Epithelial cell of prostate (primary cell): Measurements from ENCODE around the gene BICRAL.
"Not testable (repeated sequence)": the region's sequence is repeated elsewhere in the genome, so short reads cannot be mapped to it uniquely, and the experiment has no call there.

ENCODE experiments used
- DNase-seq: peaks from one replicate; pipeline ENCODE4 v3.0.0-alpha.2; 2011; ENCODE audit warnings: low read depth, low spot score
- H3K27ac ChIP-seq: fragments of 450-650 bp; 2 replicates; pipeline ENCODE4 v1.5.1; 2017; ENCODE audit warnings: mild to moderate bottlenecking

The BICRAL gene, protein sequence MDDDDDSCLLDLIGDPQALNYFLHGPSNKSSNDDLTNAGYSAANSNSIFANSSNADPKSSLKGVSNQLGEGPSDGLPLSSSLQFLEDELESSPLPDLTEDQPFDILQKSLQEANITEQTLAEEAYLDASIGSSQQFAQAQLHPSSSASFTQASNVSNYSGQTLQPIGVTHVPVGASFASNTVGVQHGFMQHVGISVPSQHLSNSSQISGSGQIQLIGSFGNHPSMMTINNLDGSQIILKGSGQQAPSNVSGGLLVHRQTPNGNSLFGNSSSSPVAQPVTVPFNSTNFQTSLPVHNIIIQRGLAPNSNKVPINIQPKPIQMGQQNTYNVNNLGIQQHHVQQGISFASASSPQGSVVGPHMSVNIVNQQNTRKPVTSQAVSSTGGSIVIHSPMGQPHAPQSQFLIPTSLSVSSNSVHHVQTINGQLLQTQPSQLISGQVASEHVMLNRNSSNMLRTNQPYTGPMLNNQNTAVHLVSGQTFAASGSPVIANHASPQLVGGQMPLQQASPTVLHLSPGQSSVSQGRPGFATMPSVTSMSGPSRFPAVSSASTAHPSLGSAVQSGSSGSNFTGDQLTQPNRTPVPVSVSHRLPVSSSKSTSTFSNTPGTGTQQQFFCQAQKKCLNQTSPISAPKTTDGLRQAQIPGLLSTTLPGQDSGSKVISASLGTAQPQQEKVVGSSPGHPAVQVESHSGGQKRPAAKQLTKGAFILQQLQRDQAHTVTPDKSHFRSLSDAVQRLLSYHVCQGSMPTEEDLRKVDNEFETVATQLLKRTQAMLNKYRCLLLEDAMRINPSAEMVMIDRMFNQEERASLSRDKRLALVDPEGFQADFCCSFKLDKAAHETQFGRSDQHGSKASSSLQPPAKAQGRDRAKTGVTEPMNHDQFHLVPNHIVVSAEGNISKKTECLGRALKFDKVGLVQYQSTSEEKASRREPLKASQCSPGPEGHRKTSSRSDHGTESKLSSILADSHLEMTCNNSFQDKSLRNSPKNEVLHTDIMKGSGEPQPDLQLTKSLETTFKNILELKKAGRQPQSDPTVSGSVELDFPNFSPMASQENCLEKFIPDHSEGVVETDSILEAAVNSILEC

DNA sequence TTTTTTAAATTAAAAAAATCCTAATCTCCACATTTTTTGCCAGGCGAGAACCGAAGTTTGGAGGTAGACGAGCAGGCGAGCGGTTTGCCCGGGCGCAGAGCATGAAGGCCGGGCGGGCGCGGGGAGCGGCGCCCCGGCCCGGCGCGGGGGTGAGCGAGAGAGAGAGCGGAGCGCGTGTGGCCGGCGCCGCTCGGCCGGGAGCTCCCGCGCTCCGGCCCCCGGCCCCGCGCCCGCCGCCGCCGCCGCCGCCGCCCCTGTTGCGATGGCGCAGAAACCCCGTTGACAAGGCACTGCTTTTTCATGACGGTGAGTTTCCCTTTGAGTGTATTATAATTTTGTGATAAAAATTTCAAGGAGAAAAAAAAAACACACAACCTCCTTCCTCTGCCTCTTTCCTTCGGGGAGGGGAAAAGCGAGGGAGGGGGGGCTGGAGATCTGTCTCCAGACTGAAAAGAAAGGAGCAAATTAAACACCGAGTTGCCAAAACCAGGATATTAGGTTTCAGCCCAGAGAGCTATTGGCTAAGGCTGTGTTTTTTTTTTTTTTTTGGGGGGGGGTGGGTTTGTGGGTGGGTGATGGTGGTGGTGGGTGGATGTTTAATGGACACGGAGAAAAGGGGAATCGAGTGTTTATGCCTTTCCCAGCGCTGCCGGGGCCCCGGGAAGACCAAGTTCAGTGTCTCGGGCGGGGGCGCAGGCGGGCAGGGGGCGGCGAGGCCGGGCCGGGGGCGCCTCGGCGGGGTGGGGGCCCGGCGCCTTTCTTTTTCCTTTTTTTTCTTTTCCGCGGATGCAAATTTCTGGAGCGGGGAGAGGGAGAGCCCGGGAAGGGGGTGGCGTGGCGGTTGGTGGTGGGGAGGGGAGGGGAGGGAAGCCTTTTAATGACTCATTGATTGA is at the start of gene BICRAL:
BICRAL (plus strand) TSS at position 257 of the 893 bp plus-strand sequence. CDS start 39,971 bp downstream, outside the sequence.
- H3K27ac ChIP-seq = peak within 1 kb of the TSS; percentile 91
- no peak for DNase-seq

DNA sequence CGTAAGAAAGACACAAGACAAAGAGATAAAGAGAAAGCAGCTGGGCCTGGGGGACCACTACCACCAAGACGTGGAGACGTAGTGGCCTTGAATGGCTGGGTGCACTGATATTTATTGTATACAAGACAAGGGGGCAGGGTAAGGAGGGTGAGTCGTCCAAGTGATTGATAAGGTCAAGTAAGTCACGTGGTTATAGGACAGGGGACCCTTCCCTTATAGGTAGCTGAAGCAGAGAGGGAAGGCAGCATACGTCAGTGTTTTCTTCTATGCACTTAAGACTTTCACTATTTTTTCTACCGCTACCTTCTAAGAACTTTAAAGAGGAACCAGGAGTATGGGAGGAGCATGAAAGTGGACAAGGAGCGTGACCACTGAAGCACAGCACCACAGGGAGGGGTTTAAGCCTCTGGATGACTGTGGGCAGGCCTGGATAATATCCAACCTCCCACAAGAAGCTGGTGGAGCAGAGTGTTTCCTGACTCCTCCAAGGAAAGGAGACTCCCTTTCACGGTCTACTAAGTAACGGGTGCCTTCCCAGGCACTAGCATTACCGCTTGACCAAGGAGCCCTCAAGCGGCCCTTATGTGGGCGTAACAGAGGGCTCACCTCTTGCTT is 47.9 kb upstream of the BICRAL start:
- DNase-seq, H3K27ac ChIP-seq: not testable (repeated sequence)

DNA sequence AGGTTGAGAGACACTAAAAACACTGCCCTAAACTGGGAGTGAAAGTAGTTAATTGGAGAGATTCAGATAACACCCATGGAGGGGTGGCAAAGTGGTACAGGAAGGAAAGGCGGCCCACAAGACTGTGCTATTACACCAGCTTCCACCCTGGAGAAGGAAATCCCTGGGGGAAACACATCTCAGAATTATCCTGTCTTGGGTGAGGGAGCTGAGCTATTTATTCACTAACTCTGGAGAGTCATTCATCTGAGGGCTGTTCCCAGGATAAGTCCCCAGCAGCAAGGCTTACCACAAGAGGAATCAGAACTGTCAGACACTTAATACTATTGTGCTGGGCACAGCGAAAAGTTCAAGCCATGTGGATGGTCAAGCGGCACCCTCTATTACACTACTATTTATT is 45.9 kb upstream of the BICRAL start:
- no peak for DNase-seq
- H3K27ac ChIP-seq = no peak overlapping the region

DNA sequence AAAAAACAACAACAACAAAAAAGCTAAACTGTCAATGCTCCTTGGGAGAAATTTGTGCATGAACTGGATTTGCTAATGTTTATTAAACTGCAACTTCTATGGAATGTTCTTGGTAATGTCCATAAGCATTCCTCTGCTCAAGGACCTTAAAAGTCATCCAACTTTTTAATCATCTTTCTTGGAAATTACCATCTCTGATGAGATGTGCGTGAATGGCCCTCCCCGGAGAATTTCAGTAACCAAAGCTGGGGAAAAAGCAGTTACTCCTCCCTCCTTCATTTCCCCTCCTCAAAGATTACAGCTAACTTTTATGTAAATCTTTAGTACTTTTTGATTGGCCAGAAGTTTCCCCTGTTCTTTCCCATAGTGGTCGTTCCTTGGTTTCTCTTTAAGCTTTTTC is 41.1 kb upstream of the BICRAL start:
- H3K27ac ChIP-seq = no peak overlapping the region
- DNase-seq = no peak

DNA sequence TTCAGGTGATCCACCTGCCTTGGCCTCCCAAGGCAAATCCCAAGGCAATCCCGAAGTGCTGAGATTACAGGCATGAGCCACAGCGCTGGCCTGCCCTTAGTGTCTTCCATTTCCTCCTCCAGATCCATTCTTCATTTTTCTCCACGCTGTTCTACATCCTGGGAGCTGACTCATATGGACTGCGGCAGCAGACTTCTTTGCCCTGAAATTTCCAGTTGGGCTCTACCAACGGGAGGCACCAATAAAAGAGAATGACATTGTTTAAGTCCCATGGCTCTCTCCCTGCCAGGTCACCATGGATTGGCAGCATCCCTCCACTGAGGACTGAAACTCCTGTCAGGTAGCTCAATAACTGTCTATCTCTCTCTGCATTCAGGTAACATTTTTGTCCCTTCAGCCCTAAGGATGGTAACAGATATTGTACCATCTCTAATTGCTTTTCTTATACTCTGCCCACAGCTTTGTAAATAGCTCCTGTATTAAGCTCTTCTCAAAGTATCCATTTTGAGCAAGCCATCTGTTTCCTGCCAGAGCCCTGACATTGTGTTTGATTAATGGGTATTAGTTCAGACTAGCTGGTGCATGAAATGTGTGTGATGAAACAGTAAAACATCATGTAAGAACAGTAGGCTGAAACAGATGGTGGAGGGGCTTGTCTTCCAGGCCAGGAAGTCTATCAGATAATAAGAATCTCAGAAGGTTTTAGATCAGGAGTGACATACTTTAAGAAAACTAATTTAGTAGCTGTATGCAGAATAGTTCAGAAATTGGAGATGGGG is 39.5 kb upstream of the BICRAL start:
- peak overlapping the region; percentile 89 for H3K27ac ChIP-seq
- DNase-seq = peak; percentile 56

DNA sequence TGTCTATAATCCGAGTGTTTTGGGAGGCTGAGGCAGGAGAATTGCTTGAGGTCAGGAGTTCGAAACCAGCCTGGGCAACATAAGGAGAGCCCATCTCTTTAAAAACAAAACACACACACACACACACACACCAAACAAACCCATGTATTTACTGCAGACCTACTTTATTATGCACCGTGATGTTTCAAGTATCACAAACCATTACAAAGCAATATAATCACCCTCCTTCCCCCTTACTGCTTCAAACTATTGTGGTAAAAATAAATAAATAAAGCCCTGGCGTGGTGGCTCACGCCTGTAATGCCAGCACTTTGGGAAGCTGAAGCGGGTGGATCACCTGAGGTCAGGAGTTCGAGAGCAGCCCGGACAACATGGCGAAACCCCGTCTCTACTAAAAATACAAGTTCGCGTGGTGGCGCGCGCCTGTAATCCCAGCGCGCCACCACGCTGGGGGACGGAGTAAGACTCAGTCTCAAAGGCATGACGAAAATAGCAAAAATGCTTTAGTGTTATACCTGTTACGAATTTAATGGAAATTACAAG is 37.4 kb upstream of the BICRAL start:
- peak overlapping the region; percentile 91 for H3K27ac ChIP-seq
- DNase-seq = no peak

DNA sequence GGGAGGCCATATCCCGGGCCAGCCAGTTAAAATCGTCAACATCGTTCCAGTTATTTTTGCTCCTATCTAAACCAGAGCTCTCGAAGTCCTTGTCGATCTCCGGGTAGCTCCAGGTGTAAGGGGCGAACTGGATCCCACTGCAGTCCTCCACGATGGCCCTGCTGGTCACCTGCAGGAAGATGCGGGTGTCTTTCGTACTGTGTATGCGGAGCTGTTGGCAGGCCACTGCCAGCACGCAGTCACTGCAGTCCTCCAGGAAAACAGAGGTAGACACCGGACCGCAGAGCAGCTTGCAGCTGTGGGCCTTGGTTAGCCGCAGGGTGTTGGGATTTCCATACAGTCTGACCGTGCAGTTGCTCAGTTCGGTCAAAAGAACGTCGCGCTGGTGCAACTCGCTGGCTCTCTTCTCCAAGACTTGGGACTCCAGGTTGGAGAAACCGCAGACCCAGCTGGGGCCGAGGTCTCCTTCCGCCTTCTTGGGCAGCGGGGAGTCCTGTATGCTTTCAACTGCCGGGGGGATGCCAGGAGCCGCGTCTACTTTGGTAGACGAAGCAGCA is 36.7 kb upstream of the BICRAL start:
- DNase-seq = no peak
- peak overlapping the region; percentile 91 for H3K27ac ChIP-seq

DNA sequence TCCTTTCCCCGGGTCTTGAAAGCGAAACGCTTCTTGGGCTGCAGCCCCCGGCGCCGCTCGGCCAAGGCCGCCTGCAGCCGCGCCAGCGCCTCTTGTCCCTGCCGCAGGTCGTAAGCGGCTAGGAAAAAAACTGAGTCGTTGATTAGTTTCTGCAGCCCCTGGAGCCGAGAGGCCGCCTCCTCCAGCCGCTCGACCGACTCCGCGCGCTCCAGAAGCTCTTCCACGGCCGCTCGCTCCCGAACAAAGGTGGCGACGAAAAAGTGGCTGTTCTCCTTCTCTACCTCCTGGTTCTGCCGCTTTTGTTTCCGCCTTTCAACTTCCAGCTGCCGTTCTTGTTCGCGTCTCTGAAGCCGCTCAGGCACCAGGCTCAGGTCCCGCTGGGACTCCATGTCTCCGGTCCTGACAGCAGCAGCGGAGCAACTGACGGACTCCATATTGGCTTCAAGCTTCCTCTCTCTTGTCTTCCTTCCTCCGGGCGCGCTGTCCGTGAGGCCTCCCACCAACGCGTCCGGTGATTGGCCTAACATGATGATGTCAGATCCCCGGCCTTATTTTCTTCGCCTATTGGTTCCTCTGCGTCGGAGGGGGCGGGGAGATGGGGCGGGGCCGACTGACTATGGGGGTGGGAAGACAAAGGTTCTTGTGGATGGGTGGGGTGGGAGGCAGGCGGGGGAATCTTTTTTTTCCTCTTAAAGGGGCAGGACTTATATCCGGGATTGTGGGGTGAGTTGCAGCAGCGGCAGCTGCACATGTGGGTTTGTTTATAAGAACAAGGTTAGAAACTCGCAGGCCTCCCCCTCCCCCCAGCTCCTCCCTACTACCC is 36.0 kb upstream of the BICRAL start, which contains the start of gene TBCC:
TBCC (minus strand) TSS at position 464 of the 823 bp plus-strand sequence; CDS start at position 434, 30 bp downstream.
- peak within 1 kb of the TSS; percentile 91 for H3K27ac ChIP-seq
- DNase-seq = peak; percentile 96

DNA sequence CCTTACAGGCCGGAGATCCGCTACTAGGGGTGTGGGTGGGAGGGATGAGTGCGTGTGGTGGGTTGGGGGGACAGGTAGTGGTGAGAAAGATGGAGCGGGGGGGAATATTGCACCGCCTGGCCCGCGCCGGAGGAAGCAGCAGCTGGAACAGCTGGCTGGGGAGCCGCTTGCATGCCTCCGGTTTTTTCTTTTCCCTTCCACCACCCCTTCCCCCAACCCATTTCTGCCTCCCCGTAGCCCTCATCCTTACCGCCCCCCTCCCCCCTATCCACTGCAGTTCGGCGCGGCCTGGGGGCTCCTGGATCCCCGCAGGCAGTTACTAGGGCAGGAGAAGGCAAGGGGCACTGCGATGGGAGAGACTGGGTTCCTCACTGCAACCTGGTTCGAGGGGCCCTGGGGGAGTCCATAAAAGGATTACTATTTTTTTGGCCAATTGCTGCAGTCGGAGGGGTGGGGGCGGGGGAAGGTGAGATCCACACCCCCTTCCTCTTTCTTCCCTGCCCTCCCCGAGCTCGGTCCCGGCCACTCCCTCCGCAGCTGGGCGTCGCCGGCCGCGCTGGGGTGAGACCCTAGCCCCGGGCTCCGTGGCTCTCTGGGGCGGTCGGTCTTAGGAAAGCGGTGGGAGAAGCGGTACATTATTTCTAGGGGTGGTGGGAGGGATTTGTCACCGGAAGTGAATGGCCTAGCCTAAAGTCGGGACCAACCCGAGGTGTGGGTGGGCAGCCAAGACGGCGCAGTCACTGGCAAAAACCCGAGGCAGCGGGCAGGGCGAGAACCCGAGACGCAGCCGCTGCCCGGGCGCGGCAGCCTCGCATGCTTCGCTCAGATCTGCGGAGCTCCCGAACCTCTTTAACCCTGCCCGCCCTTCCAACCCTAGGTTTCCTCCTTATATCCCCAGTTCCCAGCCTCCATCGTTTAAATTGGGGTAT is 35.1 kb upstream of the BICRAL start:
- no peak for DNase-seq
- peak overlapping the region; percentile 91 for H3K27ac ChIP-seq

DNA sequence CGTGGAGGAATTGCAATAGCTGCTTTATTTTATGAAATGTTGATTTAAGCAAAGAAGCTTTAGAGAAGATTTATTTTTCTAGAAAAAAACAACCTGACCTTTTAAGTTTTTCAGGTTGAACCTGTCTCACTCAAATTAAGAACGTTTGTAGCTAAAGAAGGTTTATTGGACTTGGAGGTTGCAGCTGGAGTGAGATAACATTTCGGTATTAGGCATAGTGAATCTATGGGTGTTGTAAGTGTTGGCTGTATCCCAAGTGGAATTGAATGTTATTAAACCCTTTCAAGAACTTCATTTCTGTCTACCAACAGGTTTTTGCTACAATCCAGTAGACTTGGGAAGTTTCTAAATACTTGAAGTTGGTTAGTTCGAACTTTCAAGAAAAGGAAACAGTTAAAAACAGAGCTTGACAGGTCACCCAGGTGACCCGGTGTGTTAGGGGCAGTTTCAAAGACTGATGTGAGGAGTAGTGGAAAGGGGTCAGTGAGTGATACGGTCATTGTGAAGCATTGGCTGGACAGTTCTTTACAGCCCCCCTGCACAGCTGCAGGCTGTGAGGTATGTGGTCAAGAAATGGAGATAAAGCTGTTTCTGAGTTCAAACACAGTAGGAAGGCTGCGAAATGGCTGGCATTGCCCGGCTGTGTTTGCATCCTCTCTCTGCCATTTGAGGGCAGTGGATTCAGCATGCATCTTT is 33.5 kb upstream of the BICRAL start:
- no peak for DNase-seq
- H3K27ac ChIP-seq = no peak overlapping the region

DNA sequence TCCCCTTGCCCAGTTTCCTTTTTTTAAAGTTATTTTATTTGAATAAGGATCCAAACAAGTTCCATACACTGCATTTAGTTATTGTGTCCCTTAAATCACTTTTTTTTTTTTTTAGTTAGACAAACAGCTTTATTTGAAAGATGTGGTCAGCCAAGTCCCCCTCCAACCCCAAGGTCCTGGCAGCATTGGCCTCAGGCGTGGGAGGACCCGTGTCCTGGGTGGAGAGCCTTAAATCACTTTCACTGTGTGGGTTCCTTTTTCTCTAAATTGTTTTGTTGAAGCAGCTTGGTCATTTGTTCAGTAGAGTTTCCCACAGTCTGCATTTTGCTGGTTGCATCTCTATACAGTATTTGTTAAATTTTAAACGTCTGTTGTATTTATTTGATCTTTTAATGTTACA is 30.8 kb upstream of the BICRAL start:
- DNase-seq = no peak

DNA sequence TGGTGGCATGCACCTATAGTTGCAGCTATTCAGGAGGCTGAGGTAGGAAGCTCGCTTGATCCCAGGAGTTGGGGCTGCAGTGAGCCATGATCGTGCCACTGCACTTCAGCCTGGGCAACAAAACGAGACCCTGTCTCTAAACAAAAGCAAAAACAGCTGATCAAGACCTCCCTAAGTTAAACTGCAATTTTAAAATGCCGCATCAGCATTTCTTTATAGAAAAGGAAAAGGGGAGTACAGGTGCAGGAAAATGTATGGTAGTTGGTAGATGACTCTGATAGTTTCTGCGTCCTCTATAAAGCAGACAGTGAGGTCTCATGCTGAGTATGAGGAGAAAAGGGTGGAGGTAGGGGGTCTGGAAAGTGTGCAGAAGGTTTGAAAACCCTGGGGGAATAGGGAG is 27.1 kb upstream of the BICRAL start:
- DNase-seq = no peak
- no peak overlapping the region for H3K27ac ChIP-seq

More for the DNA sequence above, 30.8 kb upstream of the BICRAL start:
- no peak overlapping the region for H3K27ac ChIP-seq

DNA sequence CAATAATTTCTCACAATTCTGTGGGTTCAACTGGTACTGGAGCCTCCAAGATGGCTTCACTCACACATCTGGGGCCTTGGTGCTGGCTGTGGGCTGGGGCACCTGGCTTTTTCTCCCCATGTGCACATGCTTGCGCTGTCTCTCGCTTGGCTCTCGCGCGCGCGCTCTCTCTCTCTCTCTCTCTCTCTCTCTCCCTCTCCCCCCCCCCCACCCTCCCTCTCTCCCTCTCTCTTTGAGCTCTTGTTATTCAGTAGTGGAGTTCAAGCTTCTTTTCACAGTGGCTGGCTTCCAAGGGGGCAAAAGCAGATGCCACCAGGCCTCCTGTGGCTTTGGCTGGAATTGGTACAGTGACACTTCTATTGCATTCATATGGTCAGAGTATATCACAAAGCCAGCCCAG is 25.1 kb upstream of the BICRAL start:
- H3K27ac ChIP-seq = no peak overlapping the region

DNA sequence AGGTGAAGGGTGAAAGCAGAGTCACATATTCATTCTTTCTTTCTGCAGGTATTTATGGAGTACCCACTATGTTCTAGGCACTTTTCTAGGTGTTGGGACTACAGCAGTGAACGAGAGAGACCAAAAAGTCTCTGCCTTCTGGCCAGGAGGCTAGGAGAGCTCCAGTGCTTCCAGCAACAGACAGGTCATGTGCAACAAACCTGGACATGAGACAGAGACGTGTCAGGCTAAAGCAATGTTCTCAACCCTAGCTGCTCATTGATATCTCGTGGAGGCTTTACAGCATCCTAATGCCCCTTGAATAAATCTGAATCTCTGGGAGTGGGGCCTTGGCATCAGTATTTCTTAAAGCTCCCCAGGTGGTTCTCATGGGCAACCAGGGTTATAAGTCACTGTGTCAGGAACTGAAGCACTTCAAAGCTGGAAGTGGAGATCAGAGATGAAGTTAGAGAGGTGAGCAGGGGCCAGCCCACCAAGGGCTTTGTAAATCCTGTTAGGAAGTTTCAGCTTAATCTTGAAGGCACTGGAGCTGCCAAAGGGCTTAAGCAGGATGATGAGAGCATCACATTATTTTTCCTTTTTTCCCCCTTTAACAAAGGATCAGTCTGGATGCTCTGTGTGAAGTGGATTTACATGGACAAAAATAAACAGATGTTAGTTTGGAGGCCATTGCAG is 23.0 kb upstream of the BICRAL start:
- DNase-seq = no peak
- no peak overlapping the region for H3K27ac ChIP-seq

More for the DNA sequence above, 25.1 kb upstream of the BICRAL start:
- DNase-seq = no peak
